Mammary epithelial cell (primary cell): ENCODE data around the gene ALPK3.

ENCODE experiments used
- CTCF ChIP-seq, 2 donors: IDR thresholded peaks in 1 of 2; conservative IDR thresholded peaks in 1 of 2; 2 replicates each; pipeline ENCODE4 v1.5.1; 2011 to 2012; ENCODE audit warnings: inconsistent platforms in 2 of 2, low read length in 2 of 2, mild to moderate bottlenecking in 2 of 2, control low read depth in 1 of 2, low read depth in 1 of 2; ENCODE audit not compliant: insufficient read depth in 1 of 2; ENCODE audit errors: extremely low read depth in 1 of 2
- EZH2 ChIP-seq: IDR thresholded peaks from 2 replicates; pipeline ENCODE4 v1.6.1; 2012; ENCODE audit warnings: low read length, inconsistent platforms, borderline replicate concordance

GRCh38 chr15:84812842-84813241 is 4.3 kb upstream of the ALPK3 start:
- TF ChIP-seq CTCF (conservative IDR thresholded peaks at IDR 0.05 in 1 of 2, IDR thresholded peaks at IDR 0.05 in 1 of 2; ENCODE audit: extremely low read depth in 1 of 2, insufficient read depth in 1 of 2, low read depth in 1 of 2, low read length in 2 of 2) (no peak), EZH2 (no peak)
